Stimulated activated CD4-positive, alpha-beta T cell treated with anti-CD3 and anti-CD28 coated beads, TNF-alpha, amount 100 ng/mL, for 1 hour (primary cell): ENCODE measurements around the gene LGALS12.
"Not testable (repeated sequence)": the region's sequence is repeated elsewhere in the genome, so short reads cannot be mapped to it uniquely, and the experiment has no call there.

Source experiments
- DNase-seq, 3 donors: peaks; one replicate each; pipeline ENCODE4 v3.0.0-alpha.2; 2020; ENCODE audit warnings: low read depth in 3 of 3, low spot score in 1 of 3

Gene LGALS12

GRCh38 chr11:63504933-63505586 is 824 bp upstream of the LGALS12 start:
- no peak for DNase-seq

DNA sequence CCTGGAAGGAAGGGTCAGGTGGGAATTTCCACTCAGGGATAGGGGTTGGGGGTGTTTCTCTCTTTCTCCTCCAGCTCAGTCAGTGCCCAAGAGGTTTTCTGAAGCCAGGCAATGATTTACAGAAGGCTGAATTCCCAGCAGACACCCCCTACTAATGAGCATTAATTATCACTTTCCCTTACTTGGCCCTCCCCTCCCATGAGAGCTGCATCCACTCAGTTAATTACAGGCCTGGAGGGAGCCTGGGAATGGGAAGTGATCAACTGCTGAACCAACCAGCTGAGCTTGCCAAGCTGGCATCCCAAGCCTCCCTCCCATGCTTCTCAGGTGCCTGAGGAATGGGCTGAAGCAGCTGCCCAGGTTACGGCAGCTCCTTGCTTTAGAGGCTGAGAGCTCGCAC is 992 bp downstream of the LGALS12 start:
- DNase-seq, result no peak

DNA sequence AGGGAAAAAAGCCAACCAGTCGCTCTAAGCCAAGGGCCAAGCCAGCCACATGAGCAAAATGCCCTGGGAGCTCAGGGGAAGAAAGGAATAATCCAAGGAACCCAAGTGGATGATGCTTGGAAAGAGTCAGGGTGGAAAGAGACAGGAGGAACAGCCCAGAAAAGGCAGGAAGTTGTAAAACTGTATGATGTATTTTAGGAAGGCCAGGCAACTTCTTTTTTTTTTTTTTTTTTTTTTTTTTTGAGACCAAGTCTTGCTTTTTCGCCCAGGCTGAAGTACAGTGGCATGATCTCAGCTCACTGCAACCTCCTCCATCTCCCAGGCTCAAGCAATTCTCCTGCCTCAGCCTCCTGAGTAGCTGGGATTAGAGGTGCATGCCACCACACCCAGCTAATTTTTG is 1.6 kb downstream of the LGALS12 start:
- no peak for DNase-seq

- no peak for DNase-seq
Observed at GRCh38 chr11:63508009-63508408, 2.1 kb downstream of the LGALS12 start.

DNA sequence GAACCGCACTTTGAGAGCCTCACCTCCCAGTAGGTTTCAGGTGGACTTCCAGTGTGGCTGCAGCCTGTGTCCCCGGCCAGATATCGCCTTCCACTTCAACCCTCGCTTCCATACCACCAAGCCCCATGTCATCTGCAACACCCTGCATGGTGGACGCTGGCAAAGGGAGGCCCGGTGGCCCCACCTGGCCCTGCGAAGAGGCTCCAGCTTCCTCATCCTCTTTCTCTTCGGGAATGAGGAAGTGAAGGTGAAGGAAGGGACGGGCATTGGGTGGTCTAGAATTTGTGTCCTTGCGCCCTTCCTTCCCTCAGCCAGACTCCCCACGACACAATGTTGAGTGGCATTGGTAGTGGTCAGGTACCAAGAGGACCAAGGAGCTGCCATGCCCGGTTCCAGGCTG is 2.9 kb downstream of the LGALS12 start:
- no peak for DNase-seq

DNA sequence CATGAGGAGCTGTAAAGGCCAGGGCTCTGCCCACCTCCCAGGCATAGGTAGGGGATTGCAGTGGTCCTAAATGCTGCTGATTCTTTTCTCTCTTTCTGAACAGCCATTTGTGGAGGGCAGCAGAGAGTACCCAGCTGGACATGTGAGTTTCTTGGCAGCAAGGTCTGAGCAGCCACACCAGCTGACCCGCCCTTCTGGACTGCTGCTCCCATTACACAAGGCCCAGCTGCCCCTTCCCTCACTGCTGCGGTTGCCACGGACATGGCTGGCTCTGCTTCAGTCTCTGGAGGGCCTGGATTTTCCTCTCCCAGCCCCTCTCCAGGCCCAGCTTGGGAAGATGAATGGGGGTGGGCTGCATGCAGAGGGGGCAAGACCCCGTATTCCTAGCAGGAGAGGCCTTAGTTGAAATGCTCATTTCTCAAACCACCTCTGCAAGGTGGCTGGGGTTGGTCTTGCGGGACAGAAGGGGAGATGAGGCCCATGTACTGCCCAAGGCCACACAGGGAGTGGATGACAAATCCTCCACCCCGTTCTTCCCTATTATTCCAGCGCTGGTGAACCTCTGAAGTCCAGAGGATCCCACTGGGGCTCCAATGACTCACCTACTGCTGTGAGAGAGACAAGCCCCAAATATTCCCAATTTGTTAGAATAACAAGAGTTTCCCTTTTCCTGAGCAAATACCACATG is 4.6 kb downstream of the LGALS12 start:
- DNase-seq, result no peak

GRCh38 chr11:63511048-63511748 is 5.3 kb downstream of the LGALS12 start:
- DNase-seq, result no peak

- no peak for DNase-seq
Observed at GRCh38 chr11:63512816-63513215, 6.9 kb downstream of the LGALS12 start.

- DNase-seq, result no peak
Observed at GRCh38 chr11:63516109-63516508, 10.2 kb downstream of the LGALS12 start.

GRCh38 chr11:63517156-63517555 is 11.3 kb downstream of the LGALS12 start:
- DNase-seq, result no peak

DNA sequence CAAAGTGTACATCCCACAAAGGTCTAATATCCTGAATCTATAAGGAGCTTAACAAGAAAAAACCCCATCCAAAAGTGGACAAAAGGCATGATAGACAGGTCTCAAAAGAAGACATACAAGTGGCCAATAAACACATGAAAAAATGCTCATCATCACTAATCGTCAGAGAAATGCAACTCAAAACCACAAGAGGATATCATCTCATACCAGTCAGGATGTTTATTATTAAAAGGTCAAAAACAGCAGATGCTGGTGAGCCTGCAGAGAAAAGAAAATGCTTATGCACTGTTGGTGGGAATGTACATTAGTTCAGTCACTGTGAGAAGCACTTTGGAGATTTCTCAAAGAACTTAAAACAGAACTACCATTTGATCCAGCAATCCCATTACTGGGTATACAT is 12.7 kb downstream of the LGALS12 start:
- DNase-seq, result no peak

DNA sequence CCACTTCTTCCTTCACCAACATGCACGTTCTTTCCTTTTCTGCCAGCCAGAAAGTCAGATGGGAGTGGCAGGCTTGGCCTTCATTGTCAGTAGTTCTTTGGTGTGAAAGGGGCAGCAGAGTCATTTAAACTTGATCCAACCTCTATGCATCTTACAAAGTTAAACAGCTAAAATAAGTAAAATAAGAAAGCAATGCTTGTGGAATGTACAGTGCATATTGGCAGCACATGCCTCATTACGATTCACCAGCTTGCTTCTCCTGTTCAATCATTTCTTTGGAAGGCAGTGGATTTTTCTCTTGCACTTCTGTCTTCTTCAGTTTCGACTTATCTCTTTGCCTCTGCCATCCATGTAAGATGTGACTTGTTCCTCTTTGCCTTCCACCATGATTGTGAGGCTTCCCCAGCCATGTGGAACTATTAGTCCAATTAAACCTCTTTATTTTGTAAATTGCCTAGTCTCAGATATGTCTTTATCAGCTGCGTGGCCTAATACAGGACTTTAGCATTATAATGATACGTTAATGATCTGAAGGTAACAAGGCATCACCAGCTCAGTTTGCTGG is 14.8 kb downstream of the LGALS12 start:
- DNase-seq, result no peak

GRCh38 chr11:63521896-63522295 is 16.0 kb downstream of the LGALS12 start:
- DNase-seq, result no peak

- no peak for DNase-seq
Observed at GRCh38 chr11:63523151-63523550, 17.3 kb downstream of the LGALS12 start.

DNA sequence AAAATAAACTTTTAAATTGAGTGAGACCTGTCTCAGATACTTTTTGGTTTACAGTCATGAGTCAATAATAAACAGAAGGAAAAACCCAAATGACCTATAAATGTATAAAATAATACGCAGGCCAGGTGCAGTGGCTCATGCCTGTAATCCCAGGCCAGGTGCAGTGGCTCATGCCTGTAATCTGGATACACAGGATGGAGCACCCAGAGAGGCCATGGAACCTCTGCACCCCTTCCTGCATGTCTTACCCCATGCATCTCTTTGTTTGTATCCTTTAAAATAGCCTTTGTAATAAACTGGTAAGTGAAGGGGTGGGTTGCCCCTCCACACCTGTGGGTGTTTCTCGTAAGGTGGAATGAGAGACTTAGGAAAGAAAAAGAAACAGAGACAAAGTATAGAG is 21.8 kb downstream of the LGALS12 start:
- DNase-seq, result no peak

DNA sequence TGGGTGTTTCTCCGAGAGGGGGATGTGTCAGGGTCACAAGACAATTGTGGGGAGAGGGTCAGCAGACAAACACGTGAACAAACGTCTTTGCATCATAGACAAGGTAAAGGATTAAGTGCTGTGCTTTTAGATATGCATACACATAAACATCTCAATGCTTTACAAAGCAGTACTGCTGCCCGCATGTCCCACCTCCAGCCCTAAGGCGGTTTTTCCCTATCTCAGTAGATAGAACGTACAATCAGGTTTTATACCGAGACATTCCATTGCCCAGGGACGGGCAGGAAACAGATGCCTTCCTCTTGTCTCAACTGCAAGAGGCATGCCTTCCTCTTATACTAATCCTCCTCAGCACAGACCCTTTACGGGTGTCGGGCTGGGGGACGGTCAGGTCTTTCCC is 22.3 kb downstream of the LGALS12 start:
- not testable (repeated sequence) for DNase-seq

- DNase-seq, result not testable (repeated sequence)
Observed at GRCh38 chr11:63528729-63529278, 22.9 kb downstream of the LGALS12 start.

DNA sequence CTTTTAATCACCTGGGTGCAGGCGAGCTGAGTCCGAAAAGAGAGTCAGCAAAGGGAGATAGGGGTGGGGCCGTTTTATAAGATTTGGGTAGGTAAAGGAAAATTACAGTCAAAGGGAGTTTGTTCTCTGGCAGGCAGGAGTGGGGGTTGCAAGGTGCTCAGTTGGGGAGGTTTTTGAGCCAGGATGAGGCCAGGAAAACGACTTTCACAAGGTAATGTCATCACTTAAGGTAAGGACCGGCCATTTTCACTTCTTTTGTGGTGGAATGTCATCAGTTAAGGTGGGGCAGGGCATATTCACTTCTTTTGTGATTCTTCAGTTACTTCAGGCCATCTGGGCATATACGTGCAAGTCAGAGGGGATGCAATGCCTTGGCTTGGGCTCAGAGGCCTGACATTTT is 23.5 kb downstream of the LGALS12 start:
- not testable (repeated sequence) for DNase-seq

DNA sequence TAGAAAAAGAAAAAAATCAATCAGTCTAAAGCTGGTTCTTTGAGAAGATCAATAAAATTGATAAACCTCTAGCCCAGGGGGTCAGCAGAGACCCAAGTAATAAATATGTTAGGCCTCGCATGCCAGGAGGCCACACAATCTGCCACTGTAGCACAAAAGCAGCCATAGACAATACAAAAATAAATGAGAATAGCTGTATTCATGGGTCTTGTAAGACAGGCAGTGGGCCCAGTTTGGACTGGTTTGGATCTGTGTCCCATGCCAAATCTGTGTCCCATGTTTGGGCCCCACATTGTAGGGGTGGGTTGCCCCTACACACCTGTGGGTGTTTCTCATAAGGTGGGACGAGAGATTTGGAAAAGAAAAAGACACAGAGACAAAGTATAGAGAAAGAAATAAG is 24.1 kb downstream of the LGALS12 start:
- DNase-seq, result no peak

- peak in 1 of 3 donors; percentile 29 for DNase-seq
Observed at GRCh38 chr11:63531074-63531792, 25.3 kb downstream of the LGALS12 start.

DNA sequence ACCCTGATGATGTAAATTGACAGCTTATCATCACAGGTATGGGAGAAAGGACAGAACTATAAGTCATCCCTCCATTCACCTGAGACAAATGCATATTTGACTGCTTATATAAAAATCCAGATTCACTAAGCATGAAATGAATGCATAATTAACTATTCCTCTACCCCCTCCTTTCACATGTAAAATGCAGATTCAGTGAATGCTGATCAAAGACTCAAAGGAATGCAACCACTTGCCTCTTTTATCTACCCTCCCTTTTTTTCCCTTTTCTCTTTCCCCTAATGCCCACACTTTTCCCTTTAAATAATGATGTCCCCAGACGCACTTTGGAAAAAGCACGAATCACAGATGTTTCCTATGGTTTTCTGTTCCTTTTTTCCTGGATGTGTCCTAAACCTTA is 26.2 kb downstream of the LGALS12 start:
- no peak for DNase-seq
